NT2/D1 (cell line): ENCODE data around the gene PSME2.

Experiments used
- SUZ12 ChIP-seq: IDR thresholded peaks from 2 replicates; pipeline ENCODE4 v1.6.1; 2011; ENCODE audit not compliant: insufficient read length, insufficient read depth; ENCODE audit errors: extremely low read depth
- ZNF274 ChIP-seq: IDR thresholded peaks from 2 replicates; pipeline ENCODE4 v1.6.1; 2011; ENCODE audit warnings: mild to moderate bottlenecking, low read depth, low read length

DNA sequence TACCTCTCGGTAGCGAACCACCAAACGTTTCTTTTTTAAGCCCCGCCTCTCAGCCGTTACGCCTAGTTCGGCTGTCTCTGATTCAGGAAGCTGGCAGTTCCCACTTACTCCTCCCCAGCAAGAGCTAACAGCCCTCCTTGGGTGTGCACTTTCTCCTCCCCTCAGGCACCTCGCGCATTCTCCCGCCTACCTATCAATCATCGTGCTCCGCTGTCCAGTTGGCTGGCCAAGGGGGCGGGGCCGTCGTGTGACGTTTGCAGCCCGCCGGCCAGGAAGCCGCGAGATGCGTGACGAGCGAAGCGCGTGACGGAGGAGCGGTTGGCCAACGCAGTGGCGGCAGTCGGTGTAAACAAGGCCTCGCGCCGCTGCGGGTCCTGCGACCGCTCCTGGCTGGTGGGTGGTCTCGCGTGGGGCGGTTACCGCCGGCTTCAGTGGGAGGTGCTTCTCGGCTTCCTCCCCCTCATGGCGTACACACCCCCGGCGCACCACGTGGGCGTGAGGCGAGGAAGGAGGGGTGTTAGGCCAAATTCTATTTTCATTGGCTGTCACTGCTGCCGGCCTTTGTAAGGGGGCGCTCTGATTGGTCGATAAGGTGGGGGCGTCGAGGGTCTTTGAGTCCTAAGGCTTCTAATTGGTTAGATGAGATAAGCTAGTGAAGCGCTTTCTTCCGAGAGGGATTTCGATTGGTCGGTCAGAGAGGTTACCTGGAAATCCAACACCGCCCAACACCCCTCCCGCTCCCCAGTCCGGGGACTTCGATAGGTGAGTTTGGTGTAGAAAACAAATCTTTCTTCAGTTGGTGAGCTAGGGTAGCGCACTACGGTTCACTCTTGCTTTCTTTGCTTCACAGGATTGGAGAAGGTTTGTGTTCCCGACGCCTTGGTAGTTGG, 31.6 kb downstream of the PSME2 start, which contains the start of the genes DCAF11 and NRL:
- TF ChIP-seq ZNF274 (no peak), SUZ12 (no peak)
